Bronchus fibroblast of lung (primary cell): ENCODE measurements around the gene ATP6V1E1. TPM values are rescaled to one million over a fixed set of nuclear protein-coding genes. Genes with fewer than 3 reads are reported as not detected.

Experiments
- total RNA-seq: library from RNA; depleted of rRNA; stranded (reverse); fragments of >200 nt; gene quantifications from 2 replicates; pipeline ENCODE4 v1.2.3, GENCODE V29; 2015

The ATP6V1E1 gene
- total RNA-seq, result 95.6 and 109 TPM in 2 replicates

DNA sequence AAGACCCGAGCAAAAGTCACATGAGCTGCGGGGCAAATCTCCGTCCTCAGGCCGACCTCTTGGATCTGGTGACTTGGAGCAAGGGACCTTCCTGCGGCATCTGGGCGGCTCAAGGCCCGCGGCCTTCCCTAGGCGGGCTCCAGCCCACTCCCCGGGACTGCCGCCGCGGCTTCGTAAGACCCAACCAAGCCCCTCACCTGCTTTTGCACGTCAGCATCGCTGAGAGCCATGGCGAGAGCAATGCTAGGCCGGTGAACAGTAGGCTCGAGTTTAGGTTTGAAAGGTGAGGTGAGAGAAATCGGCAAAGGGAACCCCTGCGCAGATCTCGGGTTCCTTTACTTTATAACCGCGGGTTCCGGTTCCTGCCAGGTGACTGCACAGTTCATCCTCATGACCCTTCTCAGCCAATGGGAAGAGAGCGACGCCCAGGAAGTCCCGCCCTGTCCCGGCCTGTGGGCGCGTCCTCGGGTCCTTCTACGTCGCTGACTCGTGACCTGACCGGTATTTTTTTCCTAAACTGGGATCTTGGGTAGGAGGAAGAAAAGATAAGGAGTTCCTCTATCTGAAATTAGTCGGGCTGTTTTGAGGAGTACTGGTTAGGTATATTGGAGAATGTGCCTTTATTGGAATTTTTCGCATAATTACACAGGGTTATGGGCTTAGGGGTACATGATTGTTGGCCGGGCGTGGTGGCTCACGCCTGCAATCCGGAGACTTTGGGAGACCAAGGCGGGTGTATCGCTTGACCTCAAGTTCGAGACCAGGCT is at the start of gene ATP6V1E1:
TSS of gene ATP6V1E1 (minus strand) at position 344 of the 767 bp plus-strand sequence. CDS start at position 230, 114 bp downstream.

DNA sequence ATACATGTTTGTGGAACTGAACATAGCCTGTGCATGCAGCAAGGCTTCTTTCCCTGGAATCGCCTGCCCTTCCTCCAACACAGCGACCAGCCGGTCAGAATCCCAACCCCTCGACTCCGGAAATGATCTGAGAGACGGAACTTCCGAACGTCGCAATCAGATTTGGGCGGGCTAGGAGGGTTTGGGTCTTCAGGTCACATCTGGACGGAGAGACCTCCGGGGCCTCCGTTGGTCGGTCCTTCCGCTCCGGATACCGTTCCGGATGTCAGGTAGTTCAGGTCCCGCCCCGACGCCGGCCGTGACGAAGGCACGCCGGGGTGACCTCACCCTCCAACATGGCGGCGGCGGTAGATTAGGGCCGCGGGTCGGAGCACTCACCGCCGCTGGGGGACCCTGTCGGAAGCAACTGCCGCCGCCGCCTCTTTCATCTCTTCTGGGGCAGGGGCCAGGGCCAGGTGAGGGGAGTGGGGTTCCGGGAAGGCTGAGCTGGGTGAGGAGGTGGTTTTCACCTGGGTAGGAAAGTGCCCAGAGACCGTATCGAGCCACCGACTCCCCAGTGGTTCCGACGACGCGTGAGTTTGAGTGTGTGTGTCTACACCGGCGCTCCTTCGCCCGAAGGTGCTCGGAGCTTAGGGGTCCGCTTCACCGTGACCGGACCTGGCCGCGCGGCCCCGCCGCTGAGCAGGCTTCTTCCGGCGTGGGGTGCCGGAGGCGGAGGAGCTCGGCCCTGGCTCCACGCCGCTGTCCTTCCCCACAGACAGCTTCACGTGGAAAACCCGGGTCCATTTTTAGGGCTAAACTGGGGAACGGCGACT is 10.1 kb upstream of the ATP6V1E1 start, which contains the start of gene BCL2L13:
TSS of gene BCL2L13 (plus strand) at position 326 of the 815 bp plus-strand sequence. CDS start 16,955 bp downstream, outside the sequence.

DNA sequence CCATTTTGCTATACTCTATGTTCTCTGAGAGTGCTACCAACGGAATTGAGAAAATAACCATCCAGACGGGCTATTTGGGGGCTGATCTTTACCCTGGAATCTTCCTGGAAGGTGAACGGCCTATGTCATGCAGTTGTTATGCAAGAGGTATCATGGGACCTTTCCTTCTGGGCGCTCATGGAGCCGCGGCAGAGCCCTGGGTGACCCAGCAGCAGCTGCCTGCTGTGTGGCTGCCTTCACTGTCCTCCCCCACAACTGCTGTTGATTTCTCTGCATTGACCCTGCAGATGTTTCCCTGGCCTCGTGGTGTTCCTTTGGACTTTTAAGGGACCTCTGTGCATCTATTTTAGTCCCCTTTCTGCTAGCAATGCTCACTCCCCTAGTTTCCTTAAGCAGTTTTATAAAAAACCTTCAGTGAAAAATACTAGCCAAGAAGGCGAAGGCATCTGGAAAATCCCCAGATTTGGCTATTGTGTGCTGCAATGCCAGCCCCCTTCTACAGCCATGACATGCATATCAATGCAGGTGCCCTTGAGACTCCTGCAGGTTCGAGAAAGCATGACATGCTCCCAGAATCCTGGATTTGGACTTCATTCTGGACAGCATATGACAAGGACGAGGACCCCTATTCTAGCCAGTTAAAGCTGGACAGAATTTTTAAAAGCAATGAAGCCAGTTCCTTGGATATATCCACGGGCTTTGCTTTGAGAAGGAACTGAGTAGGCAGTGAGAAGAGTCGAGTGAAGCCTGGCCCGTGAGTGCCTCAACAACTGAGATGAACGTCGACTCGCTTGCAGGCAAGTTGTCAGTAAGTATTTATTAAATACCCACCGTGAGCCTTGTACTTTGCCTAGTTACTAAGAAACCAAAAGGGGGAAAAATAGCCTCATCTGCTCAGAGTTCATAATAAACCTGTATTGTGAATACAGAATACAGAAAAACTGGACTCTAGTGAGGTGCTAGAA is 65.4 kb downstream of the ATP6V1E1 start, which contains the start of gene SLC25A18:
TSS of gene SLC25A18 (plus strand) at position 593 of the 965 bp plus-strand sequence. CDS start 16,447 bp downstream, outside the sequence.

Other genes starting within 250 kb of the ATP6V1E1 start
- gene SLC25A18, start 65.3 kb downstream of the ATP6V1E1 start, total RNA-seq, result 0.15 and 0.17 TPM in 2 replicates
- gene BCL2L13, start 10.0 kb upstream of the ATP6V1E1 start, total RNA-seq, result 36.9 and 38.7 TPM in 2 replicates
- 28.5 and 41.7 TPM in 2 replicates for gene BID, start 145.7 kb upstream of the ATP6V1E1 start, total RNA-seq